Measurements from ENCODE around the gene RTP3.

RTP3 gene

DNA sequence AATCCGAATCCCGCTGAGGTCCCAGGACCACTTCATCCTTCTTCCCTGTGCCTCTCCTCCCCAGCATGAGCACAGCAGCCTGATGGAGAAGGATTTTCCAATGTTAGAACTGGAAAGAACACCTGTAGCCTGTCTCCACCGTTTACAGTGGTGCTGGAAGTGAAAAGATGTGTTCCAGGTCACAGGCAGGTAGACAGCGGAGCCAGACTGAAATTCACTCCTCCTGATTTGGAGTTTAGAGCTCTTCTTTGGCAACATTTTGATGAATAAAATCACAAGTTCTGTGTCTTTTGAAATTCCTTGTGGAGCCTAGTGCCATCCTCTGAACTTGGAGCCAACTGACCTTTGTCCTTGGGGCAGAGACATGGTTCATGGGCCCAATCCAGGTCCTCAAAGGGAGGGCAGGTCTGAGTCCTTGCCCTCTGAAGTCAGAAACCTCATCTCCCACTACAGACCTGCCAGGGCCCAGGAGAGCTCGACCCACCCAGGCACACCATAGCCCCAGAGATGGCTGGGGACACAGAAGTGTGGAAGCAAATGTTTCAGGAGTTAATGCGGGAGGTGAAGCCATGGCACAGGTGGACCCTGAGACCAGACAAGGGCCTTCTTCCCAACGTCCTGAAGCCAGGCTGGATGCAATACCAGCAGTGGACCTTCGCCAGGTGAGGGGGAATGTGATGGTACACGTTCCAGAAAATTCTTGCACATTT lies at the start of gene RTP3:
Gene RTP3 (plus strand): TSS at position 421 of the 710 bp plus-strand sequence. CDS start 87 bp downstream, at position 508.
- Mint-ChIP-seq H3K4me3 (no peak within 1 kb of the TSS), H3K9me3 (no peaks in the 10 kb centered on the region), H3K27ac (no peak within 1 kb of the TSS), H3K36me3 (ENCODE audit: low read depth) (no peaks in the 10 kb centered on the region), H3K4me1 (ENCODE audit: low read depth) (peaks cover 5% of the 10 kb centered on the region), H3K27me3 (no peaks in the 10 kb centered on the region)

DNA sequence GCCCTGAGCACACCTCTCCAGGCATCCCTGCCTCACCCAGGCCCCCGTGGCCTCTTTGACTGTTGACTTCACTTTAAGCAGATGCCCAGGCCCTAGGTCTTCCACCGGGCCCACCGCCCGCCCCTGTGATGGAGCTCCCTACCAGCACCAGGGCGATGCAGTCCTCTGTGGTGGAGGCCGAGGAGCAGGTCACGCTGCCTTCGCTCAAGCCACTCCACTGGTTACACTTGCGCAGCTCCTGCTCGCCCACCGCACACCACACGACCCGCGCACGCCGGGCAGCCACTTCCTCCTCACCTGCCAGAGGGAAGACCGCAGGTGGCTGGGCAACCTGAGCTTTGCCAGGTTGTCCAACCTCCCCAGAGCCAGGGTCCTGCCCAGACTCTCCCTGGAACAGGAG lies 49.1 kb upstream of the RTP3 start:
- H3K4me1 Mint-ChIP-seq (ENCODE audit: low read depth), result no peaks in the 10 kb centered on the region
- H3K4me3 Mint-ChIP-seq, result no peak overlapping the region
- no peaks in the 10 kb centered on the region for H3K9me3 Mint-ChIP-seq
- H3K36me3 Mint-ChIP-seq (ENCODE audit: low read depth), result no peaks in the 10 kb centered on the region
- no peak overlapping the region for H3K27ac Mint-ChIP-seq
- peaks cover 15% of the 10 kb centered on the region for H3K27me3 Mint-ChIP-seq

DNA sequence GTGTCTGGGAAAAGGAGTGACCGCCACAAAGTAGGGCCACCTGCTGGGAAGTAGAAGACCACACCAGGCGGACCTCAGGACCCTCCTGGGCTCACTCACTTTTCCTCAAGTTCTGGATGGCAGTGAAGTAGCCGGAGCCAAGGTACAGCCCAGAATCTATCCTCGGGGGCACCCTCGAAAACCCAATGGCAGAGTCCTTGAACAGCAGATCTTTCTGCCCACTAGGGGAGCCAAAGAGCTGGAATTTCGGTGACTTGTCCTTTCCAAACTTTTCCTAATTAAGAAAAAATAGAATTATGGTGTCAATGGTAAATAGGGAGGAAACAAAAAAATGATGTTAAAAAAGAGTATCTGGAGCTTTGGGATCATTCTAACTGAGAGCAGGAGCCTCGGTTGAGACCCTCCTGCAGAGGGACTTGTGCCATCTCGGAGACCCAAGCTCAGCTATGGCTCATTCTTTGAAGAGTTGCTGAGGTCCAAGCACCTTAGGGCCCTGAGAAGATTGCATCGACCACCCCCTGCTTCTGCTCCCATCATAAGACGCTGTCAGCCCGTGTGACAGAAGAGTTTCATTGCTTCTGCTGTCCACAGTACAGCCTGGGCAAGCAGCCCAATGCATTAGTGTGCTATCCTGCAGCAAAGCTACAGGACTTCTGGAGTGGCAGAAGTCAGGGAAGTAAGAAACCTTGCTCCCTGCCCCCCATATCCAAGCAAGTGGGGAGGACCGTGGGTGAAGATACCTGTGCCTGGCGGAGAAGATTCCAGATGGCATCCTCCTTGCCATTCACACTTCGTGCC lies 47.8 kb upstream of the RTP3 start:
- H3K27me3 Mint-ChIP-seq, result peaks cover 15% of the 10 kb centered on the region
- H3K36me3 Mint-ChIP-seq (ENCODE audit: low read depth), result no peaks in the 10 kb centered on the region
- H3K4me3 Mint-ChIP-seq, result no peak overlapping the region
- no peak overlapping the region for H3K27ac Mint-ChIP-seq
- no peaks in the 10 kb centered on the region for H3K4me1 Mint-ChIP-seq (ENCODE audit: low read depth)
- H3K9me3 Mint-ChIP-seq, result no peaks in the 10 kb centered on the region

DNA sequence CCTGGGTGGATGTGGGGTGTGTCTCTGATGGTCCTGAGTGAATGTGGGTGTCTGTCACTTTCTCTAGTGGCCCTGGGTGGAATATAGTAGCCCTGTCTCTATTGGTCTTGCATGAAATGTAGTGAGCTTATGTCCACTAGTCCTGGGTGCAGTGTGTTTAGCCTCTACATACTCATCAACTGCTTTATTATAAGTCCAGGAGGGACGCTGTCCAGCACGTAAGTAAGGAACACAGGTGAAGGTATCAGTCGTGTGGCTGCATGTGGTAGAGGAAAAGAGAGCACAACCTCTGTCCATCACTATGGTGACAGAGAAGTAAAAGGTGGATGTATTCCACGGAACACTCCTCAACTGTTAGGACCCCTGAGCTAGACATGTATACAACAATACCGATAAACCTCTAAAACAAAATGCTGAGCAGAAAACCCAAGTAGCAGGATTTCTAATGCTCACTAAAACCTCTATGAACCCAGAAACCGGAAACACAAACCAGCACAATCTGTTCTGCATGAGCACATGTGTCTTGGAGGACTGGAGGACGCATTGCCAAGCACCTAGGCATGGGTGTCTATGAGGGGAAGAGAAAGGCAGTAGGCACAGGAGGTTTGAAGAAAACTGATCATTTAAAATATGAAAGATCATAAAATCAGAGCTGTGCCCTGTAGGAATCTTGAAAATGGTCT lies 44.1 kb upstream of the RTP3 start:
- Mint-ChIP-seq H3K9me3 (no peaks in the 10 kb centered on the region), H3K36me3 (ENCODE audit: low read depth) (no peaks in the 10 kb centered on the region), H3K27me3 (peaks cover 15% of the 10 kb centered on the region), H3K4me1 (ENCODE audit: low read depth) (no peaks in the 10 kb centered on the region), H3K27ac (no peak overlapping the region), H3K4me3 (no peak overlapping the region)

DNA sequence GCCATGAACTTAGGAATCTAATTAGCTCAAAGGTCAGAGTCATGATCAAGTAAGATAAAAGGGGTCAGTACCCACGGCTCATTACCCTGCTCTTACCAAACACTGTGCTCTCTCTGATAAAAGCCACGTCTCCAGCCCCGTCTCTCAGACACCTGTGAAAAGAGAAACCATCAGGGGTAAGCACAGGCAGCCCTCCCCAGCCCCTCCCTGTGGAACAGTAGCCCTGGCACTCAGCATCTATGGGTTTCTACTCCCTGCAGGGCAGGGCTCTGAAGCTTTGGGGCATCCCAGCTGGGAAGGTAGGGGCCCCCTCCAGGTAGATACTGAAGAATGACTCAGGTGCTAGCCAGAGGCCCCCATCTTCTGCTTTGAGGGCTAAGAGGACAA lies 43.6 kb upstream of the RTP3 start:
- H3K27me3 Mint-ChIP-seq, result peaks cover 13% of the 10 kb centered on the region
- H3K9me3 Mint-ChIP-seq, result no peaks in the 10 kb centered on the region
- H3K36me3 Mint-ChIP-seq (ENCODE audit: low read depth), result no peaks in the 10 kb centered on the region
- no peak overlapping the region for H3K27ac Mint-ChIP-seq
- H3K4me3 Mint-ChIP-seq, result no peak overlapping the region
- no peaks in the 10 kb centered on the region for H3K4me1 Mint-ChIP-seq (ENCODE audit: low read depth)

DNA sequence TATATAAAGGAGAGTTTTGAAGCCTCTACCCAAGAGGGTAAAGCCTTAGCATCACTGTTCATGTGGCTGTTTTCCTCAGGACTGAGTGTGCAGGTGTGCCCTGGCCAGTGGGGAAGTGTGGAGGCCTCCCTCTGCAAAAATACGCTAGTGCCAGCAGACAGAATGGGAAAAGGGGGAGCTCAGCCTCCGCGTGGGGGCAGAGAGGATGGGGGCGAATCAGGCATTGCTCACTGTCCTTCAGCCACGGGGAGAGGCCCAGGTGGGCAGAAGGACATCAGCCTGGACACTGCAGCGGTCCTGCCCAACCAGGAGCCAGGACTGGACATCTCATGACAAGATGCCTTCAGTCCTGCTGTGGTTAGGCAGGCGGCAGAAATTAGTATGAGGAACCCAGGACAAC lies 43.2 kb upstream of the RTP3 start:
- Mint-ChIP-seq H3K27ac (no peak overlapping the region), H3K4me3 (no peak overlapping the region), H3K27me3 (peaks cover 16% of the 10 kb centered on the region), H3K9me3 (no peaks in the 10 kb centered on the region), H3K36me3 (ENCODE audit: low read depth) (no peaks in the 10 kb centered on the region), H3K4me1 (ENCODE audit: low read depth) (no peaks in the 10 kb centered on the region)

DNA sequence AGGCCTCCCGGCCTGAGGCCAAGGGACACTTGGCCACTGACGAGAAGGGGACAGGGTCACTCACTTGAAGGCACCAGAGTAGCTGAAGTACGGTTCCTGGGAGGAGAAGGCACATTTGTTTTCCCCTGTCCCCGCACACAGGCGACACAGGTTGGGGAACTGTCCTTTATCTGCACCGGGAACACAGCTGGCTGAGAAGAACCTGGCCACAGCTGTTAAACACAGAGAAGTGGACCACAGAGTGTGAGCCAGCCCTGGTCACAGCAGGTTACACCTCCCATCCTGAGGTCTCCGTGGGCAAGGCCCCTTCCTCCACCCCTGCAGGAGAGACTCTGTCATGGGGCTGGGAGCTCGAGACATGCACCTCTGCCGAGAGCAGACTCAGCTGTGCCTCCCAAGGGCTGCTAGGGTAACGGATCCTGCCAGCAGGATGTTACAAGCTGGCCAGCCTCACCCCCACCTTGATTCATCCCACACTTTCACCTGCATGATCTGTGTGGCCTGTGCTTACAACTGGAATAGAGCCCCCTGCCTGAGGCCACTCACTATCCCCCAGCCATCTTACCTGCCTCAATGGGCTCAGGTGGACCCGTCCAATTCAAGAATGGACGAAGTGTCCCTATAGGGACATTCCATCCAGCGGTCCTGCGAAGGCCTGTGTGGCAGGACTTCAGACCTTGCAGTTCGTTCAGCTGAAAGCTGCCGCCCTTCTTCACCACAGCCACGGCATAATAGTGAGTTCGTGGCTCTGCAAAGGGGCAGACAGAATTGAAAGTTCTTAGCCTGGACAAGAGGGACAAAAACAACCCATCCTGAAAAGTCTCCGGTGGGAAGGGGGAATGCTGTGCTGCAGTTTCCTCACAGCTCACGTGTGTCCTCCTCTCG lies 42.3 kb upstream of the RTP3 start:
- Mint-ChIP-seq H3K27me3 (peaks cover 16% of the 10 kb centered on the region), H3K9me3 (no peaks in the 10 kb centered on the region), H3K27ac (no peak overlapping the region), H3K4me1 (ENCODE audit: low read depth) (no peaks in the 10 kb centered on the region), H3K4me3 (no peak overlapping the region), H3K36me3 (ENCODE audit: low read depth) (no peaks in the 10 kb centered on the region)

DNA sequence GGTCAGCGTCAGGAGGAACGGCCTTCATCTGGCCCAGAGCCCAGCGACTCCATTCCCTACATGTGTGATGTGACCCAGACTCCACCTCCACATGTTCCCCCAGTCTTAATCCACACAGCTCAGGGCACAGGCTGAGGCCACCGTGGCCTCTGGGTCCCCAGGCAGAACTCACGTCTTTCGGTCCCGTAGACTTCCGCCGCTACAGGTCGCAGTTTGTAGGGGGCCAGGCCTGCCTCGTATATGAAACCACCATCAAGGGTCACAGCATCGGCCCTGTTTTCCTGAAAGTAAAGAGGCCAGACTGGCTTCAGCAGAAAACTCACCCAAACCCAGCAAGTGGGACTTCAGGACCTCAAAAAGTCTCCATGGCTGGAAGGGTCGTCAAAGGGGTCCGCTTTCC lies 41.7 kb upstream of the RTP3 start:
- no peaks in the 10 kb centered on the region for H3K4me1 Mint-ChIP-seq (ENCODE audit: low read depth)
- no peak overlapping the region for H3K4me3 Mint-ChIP-seq
- H3K27me3 Mint-ChIP-seq, result peaks cover 20% of the 10 kb centered on the region

DNA sequence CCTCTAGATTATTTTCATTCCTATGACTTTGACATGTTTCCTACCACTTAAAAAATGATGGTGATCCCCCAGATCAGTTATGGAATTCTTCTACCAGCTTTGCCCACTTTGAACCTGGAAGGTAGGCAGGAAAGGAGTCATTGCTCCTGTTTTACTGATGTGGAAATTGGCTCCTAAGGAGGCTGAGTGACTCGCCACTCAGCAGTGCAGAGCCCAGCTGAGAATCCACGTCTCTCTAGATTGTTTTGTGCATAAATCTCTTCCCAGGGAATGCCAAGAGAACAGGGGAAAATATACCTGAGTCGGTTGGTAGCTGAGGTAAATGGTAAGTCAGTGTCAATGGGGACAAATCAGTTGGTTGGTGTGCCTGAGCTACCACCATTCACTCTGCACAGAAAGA lies 37.7 kb upstream of the RTP3 start:
- no peaks in the 10 kb centered on the region for H3K4me1 Mint-ChIP-seq (ENCODE audit: low read depth)
- H3K27me3 Mint-ChIP-seq, result peaks cover 42% of the 10 kb centered on the region
- no peaks in the 10 kb centered on the region for H3K9me3 Mint-ChIP-seq
- no peak overlapping the region for H3K27ac Mint-ChIP-seq
- H3K4me3 Mint-ChIP-seq, result no peak overlapping the region
- H3K36me3 Mint-ChIP-seq (ENCODE audit: low read depth), result no peaks in the 10 kb centered on the region

More for the DNA sequence above, 41.7 kb upstream of the RTP3 start:
- no peak overlapping the region for H3K27ac Mint-ChIP-seq
- H3K36me3 Mint-ChIP-seq (ENCODE audit: low read depth), result no peaks in the 10 kb centered on the region
- H3K9me3 Mint-ChIP-seq, result no peaks in the 10 kb centered on the region

DNA sequence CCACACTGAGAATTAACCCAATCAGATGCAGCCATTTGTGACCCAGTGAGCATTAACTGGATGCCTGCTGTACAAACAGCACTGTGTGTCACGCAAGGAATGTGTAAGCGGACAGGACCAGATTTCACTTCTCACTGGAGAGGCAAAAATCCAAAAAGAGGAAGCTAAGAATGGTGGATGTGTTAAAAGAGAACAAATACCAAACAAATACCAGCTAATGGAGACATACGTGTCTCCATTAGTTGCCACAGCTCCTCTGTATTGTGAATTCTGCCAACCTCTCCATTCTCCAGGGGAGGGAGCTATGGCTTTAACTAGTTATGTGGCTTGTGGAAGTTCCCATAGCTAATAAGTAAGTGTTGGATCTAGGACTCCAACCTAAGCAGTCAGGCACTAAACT lies 35.7 kb upstream of the RTP3 start:
- H3K4me3 Mint-ChIP-seq, result no peak overlapping the region
- no peak overlapping the region for H3K27ac Mint-ChIP-seq
- H3K27me3 Mint-ChIP-seq, result peaks cover 49% of the 10 kb centered on the region
- H3K36me3 Mint-ChIP-seq (ENCODE audit: low read depth), result no peaks in the 10 kb centered on the region
- no peaks in the 10 kb centered on the region for H3K9me3 Mint-ChIP-seq
- no peaks in the 10 kb centered on the region for H3K4me1 Mint-ChIP-seq (ENCODE audit: low read depth)

DNA sequence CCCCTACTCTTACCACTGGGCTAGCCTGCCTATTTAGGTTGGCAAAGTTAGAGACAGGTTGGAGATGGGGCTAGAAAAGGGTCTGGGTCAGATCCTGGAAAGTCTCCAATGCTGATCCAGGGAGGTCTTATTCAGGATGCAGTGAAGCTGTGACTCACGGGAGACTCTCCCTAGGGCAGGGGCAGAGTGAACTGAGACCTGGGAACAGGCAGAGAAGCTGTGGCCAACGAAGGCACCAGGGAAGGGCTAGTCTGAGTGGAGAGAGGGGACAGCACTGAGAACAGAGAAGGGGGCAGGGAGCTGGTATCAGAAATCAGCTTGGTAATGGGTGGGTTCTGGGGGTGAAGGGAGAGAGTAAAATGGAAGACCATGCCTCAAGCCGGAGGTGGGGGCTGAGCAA lies 35.3 kb upstream of the RTP3 start:
- Mint-ChIP-seq H3K27me3 (peaks cover 49% of the 10 kb centered on the region), H3K9me3 (no peaks in the 10 kb centered on the region), H3K4me3 (no peak overlapping the region), H3K27ac (no peak overlapping the region), H3K4me1 (ENCODE audit: low read depth) (no peaks in the 10 kb centered on the region), H3K36me3 (ENCODE audit: low read depth) (no peaks in the 10 kb centered on the region)

DNA sequence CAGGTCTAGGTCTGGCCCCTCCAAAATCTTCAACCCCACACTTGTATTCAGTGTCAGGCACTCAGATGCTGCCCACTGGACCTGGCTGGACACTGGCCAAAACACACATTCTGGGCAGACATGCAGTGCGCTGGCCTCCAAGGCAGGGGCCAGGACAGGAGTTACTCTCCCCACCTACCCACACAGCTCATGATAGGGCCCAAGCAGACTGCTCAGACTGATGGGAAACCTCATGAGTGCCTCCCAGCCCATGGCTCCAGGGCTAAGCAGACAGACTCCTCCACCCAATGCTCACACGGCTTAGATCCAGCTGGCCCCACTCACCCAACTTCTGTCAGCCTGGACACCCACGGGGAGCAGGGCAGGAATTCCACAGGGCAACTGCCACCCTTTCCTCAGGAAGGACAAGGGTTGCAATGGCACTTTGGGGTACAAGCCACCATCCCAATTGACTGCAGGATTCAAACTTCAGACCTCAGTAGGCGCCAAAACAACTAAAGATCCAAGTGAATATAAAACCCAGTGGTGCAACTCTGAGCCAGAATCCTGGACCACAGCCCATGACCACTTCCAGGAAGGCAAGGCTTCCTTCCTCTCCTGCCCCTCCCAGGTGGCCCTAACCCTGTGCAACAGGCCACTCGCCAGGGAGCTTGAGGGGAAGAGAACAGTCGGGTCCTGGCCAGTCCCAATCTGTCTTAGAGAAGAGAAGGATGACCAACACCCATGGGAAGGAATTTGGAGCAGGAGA lies 34.5 kb upstream of the RTP3 start:
- Mint-ChIP-seq H3K36me3 (ENCODE audit: low read depth) (no peaks in the 10 kb centered on the region), H3K4me1 (ENCODE audit: low read depth) (no peaks in the 10 kb centered on the region), H3K27me3 (peaks cover 49% of the 10 kb centered on the region), H3K9me3 (no peaks in the 10 kb centered on the region), H3K27ac (no peak overlapping the region), H3K4me3 (no peak overlapping the region)

DNA sequence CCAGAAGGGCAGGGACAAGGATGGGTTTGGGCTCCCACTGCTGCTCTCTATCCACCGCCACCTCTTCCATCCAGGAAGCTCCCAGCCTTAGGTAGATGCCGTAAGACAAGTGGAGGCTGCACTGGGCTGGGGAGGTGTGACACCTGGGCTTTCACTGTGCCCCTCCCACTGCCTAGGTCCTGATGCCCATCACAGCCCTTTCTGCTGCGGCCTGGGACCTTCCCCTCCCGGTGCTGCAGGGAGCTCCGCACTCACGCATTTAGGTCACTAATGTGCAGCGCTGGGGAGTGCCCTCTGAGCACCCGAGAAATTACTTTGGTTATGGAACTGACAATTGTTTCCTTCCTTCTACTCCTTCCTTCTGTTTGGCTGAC lies 33.9 kb upstream of the RTP3 start:
- Mint-ChIP-seq H3K27ac (no peak overlapping the region), H3K36me3 (ENCODE audit: low read depth) (no peaks in the 10 kb centered on the region), H3K4me3 (no peak overlapping the region), H3K9me3 (no peaks in the 10 kb centered on the region), H3K27me3 (peaks cover 49% of the 10 kb centered on the region), H3K4me1 (ENCODE audit: low read depth) (no peaks in the 10 kb centered on the region)

All from stimulated activated naive CD8-positive, alpha-beta T cell treated with anti-CD3 and anti-CD28 coated beads, Interleukin-15, Interleukin-2, amounts not matched to agents 100 ng/mL and 50 ng/mL, for 24 hours (primary cell).